HepG2 (cell line): ENCODE results near the gene SLC23A2. TPM values are rescaled to one million over a fixed set of nuclear protein-coding genes. Genes with fewer than 3 reads are reported as not detected.

Experiments
- HOXA9 ChIP-seq: sonication (generic); formaldehyde crosslinking; IDR thresholded peaks from 2 replicates; pipeline ENCODE4 v1.8.1; 2022; ENCODE audit warnings: missing genetic modification reagents, mild to moderate bottlenecking, moderate library complexity, borderline replicate concordance
- MBNL3 ChIP-seq: fragments of 250-450 bp; sonication (Bioruptor Pico); conservative IDR thresholded peaks from 2 replicates; pipeline ENCODE4 v1.8.0; 2022; ENCODE audit warnings: mild to moderate bottlenecking, inconsistent platforms
- NCOA1 ChIP-seq: sonication (generic); formaldehyde crosslinking; IDR thresholded peaks from 2 replicates; pipeline ENCODE4 v1.9.0; 2021; ENCODE audit warnings: missing genetic modification reagents
- NR2F2 ChIP-seq: IDR thresholded peaks from 2 replicates; pipeline ENCODE4 v1.6.1; 2012; ENCODE audit warnings: low read depth, inconsistent platforms, borderline replicate concordance
- NR3C1 ChIP-seq: sonication (generic); formaldehyde crosslinking; IDR thresholded peaks from 2 replicates; pipeline ENCODE4 v1.4.0; 2020; ENCODE audit warnings: missing genetic modification reagents
- SNAPC2 ChIP-seq: sonication (generic); formaldehyde crosslinking; IDR thresholded peaks from 2 replicates; pipeline ENCODE4 v1.8.1; 2022; ENCODE audit warnings: mild to moderate bottlenecking, missing genetic modification reagents
- TARDBP ChIP-seq: sonication (generic); formaldehyde crosslinking; IDR thresholded peaks from 2 replicates; pipeline ENCODE4 v1.8.0; 2022; ENCODE audit warnings: mild to moderate bottlenecking, missing genetic modification reagents
- ZBTB8A ChIP-seq: sonication (generic); formaldehyde crosslinking; IDR thresholded peaks from 2 replicates; pipeline ENCODE4 v1.4.0; 2020; ENCODE audit warnings: mild to moderate bottlenecking, low read depth, missing genetic modification reagents, borderline replicate concordance
- ZNF674 ChIP-seq: sonication (generic); formaldehyde crosslinking; IDR thresholded peaks from 2 replicates; pipeline ENCODE4 v1.5.0; 2020; ENCODE audit warnings: low read depth, mild to moderate bottlenecking, missing genetic modification reagents
- ZNF839 ChIP-seq: sonication (generic); formaldehyde crosslinking; IDR thresholded peaks from 2 replicates; pipeline ENCODE4 v1.4.0; 2020; ENCODE audit warnings: missing genetic modification reagents, mild to moderate bottlenecking, borderline replicate concordance
- polyA plus RNA-seq, 8 experiments: library from polyadenylated mRNA; depleted of rRNA in 3 of 8; stranded (reverse) in 7 of 8; unstranded in 1 of 8; fragments of >200 nt; fragmentation: Illumina TruSeq in 4 of 8; extraction: Trizol in 4 of 8; gene quantifications; 2 replicates each; pipeline versions ENCODE4 v1.2.1 to v1.2.3, GENCODE V29; 2011 to 2016; ENCODE audit warnings: low read depth in 4 of 8, missing spikeins in 1 of 8, mixed read lengths in 1 of 8; ENCODE audit not compliant: insufficient read depth in 1 of 8
- total RNA-seq, 5 experiments: library from RNA; depleted of rRNA; stranded (reverse); fragments of >200 nt; fragmentation: Illumina TruSeq; extraction: Trizol; gene quantifications; 2 replicates each; pipeline ENCODE4 v1.2.3, GENCODE V29; 2016; ENCODE audit warnings: low read depth in 1 of 5
- TF ChIP-seq, protein P1 (sequence below): sonication (generic); formaldehyde crosslinking; IDR thresholded peaks from 2 replicates; pipeline ENCODE4 v1.5.0; 2020; ENCODE audit warnings: mild to moderate bottlenecking, missing genetic modification reagents, borderline replicate concordance
- TF ChIP-seq, protein P2 (sequence below): sonication (generic); formaldehyde crosslinking; IDR thresholded peaks from 2 replicates; pipeline ENCODE4 v1.8.1; 2023; ENCODE audit warnings: missing genetic modification reagents, inconsistent platforms, borderline replicate concordance
- TF ChIP-seq, protein P3 (sequence below): sonication (generic); formaldehyde crosslinking; IDR thresholded peaks from 2 replicates; pipeline ENCODE4 v1.4.0; 2020; ENCODE audit warnings: missing genetic modification reagents
- TF ChIP-seq, protein P4 (sequence below): sonication (generic); formaldehyde crosslinking; IDR thresholded peaks from 2 replicates; pipeline ENCODE4 v1.5.0; 2020; ENCODE audit warnings: mild to moderate bottlenecking, missing genetic modification reagents
- TF ChIP-seq, protein P5 (sequence below): IDR thresholded peaks from 2 replicates; pipeline ENCODE4 v1.6.1; 2016; ENCODE audit warnings: missing genetic modification reagents, missing compliant biosample characterization
- TF ChIP-seq, protein P6 (sequence below): sonication (generic); formaldehyde crosslinking; conservative IDR thresholded peaks from 2 replicates; pipeline ENCODE4 v1.5.0; 2020; ENCODE audit warnings: missing genetic modification reagents

SLC23A2 gene
- total and polyA plus RNA-seq, 2 of the 13 experiments (the other 11 are each of a cell fraction or from before 2014, with no cell fraction given) = 42.2 to 51.2 TPM

DNA sequence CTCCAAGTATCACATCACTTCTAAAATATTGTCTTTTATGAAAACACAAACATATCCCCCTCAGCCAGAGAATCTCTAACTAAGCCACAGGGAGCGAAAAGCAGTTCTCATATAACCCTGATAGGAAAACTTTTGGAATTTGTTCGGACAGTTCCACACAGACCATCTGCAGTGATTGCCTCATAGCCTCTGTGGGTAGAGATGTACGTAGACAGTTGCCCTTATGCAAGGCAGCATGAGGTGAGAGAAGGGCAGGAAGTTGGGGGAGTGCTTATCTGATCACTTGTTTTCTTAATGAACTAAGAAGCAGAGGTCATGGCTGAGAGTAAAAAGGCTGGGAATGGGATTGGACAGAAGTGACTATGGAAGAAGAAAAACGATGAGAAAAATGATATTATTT is 39.6 kb downstream of the SLC23A2 start (continued):
- TF ChIP-seq, protein P1, sequence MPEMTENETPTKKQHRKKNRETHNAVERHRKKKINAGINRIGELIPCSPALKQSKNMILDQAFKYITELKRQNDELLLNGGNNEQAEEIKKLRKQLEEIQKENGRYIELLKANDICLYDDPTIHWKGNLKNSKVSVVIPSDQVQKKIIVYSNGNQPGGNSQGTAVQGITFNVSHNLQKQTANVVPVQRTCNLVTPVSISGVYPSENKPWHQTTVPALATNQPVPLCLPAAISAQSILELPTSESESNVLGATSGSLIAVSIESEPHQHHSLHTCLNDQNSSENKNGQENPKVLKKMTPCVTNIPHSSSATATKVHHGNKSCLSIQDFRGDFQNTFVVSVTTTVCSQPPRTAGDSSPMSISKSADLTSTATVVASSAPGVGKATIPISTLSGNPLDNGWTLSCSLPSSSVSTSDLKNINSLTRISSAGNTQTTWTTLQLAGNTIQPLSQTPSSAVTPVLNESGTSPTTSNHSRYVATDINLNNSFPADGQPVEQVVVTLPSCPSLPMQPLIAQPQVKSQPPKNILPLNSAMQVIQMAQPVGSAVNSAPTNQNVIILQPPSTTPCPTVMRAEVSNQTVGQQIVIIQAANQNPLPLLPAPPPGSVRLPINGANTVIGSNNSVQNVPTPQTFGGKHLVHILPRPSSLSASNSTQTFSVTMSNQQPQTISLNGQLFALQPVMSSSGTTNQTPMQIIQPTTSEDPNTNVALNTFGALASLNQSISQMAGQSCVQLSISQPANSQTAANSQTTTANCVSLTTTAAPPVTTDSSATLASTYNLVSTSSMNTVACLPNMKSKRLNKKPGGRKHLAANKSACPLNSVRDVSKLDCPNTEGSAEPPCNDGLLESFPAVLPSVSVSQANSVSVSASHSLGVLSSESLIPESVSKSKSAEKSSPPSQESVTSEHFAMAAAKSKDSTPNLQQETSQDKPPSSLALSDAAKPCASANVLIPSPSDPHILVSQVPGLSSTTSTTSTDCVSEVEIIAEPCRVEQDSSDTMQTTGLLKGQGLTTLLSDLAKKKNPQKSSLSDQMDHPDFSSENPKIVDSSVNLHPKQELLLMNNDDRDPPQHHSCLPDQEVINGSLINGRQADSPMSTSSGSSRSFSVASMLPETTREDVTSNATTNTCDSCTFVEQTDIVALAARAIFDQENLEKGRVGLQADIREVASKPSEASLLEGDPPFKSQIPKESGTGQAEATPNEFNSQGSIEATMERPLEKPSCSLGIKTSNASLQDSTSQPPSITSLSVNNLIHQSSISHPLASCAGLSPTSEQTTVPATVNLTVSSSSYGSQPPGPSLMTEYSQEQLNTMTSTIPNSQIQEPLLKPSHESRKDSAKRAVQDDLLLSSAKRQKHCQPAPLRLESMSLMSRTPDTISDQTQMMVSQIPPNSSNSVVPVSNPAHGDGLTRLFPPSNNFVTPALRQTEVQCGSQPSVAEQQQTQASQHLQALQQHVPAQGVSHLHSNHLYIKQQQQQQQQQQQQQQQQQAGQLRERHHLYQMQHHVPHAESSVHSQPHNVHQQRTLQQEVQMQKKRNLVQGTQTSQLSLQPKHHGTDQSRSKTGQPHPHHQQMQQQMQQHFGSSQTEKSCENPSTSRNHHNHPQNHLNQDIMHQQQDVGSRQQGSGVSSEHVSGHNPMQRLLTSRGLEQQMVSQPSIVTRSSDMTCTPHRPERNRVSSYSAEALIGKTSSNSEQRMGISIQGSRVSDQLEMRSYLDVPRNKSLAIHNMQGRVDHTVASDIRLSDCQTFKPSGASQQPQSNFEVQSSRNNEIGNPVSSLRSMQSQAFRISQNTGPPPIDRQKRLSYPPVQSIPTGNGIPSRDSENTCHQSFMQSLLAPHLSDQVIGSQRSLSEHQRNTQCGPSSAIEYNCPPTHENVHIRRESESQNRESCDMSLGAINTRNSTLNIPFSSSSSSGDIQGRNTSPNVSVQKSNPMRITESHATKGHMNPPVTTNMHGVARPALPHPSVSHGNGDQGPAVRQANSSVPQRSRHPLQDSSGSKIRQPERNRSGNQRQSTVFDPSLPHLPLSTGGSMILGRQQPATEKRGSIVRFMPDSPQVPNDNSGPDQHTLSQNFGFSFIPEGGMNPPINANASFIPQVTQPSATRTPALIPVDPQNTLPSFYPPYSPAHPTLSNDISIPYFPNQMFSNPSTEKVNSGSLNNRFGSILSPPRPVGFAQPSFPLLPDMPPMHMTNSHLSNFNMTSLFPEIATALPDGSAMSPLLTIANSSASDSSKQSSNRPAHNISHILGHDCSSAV (CRISPR knock-in tag) = no peak
- TF ChIP-seq, protein P2, sequence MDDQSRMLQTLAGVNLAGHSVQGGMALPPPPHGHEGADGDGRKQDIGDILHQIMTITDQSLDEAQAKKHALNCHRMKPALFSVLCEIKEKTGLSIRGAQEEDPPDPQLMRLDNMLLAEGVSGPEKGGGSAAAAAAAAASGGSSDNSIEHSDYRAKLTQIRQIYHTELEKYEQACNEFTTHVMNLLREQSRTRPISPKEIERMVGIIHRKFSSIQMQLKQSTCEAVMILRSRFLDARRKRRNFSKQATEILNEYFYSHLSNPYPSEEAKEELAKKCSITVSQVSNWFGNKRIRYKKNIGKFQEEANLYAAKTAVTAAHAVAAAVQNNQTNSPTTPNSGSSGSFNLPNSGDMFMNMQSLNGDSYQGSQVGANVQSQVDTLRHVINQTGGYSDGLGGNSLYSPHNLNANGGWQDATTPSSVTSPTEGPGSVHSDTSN = no peak
- TF ChIP-seq NR2F2 = peak; percentile 92
- no peak; the same call in 1 of the 2 replicates for TF ChIP-seq ZBTB8A
- TF ChIP-seq, protein P3, sequence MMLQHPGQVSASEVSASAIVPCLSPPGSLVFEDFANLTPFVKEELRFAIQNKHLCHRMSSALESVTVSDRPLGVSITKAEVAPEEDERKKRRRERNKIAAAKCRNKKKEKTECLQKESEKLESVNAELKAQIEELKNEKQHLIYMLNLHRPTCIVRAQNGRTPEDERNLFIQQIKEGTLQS (CRISPR knock-in tag) = peak; percentile 93
- TF ChIP-seq NCOA1 (CRISPR knock-in tag) = no peak
- TF ChIP-seq NR3C1 (CRISPR knock-in tag) = no peak
- TF ChIP-seq TARDBP (CRISPR knock-in tag) = peak; percentile 100
- TF ChIP-seq, protein P4, sequence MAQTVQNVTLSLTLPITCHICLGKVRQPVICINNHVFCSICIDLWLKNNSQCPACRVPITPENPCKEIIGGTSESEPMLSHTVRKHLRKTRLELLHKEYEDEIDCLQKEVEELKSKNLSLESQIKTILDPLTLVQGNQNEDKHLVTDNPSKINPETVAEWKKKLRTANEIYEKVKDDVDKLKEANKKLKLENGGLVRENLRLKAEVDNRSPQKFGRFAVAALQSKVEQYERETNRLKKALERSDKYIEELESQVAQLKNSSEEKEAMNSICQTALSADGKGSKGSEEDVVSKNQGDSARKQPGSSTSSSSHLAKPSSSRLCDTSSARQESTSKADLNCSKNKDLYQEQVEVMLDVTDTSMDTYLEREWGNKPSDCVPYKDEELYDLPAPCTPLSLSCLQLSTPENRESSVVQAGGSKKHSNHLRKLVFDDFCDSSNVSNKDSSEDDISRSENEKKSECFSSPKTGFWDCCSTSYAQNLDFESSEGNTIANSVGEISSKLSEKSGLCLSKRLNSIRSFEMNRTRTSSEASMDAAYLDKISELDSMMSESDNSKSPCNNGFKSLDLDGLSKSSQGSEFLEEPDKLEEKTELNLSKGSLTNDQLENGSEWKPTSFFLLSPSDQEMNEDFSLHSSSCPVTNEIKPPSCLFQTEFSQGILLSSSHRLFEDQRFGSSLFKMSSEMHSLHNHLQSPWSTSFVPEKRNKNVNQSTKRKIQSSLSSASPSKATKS (CRISPR knock-in tag) = peak; percentile 92
- TF ChIP-seq HOXA9 (CRISPR knock-in tag) = no peak
- no peak for TF ChIP-seq MBNL3 (CRISPR knock-in tag)
- TF ChIP-seq, protein P5, sequence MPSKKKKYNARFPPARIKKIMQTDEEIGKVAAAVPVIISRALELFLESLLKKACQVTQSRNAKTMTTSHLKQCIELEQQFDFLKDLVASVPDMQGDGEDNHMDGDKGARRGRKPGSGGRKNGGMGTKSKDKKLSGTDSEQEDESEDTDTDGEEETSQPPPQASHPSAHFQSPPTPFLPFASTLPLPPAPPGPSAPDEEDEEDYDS (CRISPR knock-in tag) = peak; percentile 66; the same call in 1 of the 2 replicates
- TF ChIP-seq ZNF839 = no peak
- TF ChIP-seq, protein P6, sequence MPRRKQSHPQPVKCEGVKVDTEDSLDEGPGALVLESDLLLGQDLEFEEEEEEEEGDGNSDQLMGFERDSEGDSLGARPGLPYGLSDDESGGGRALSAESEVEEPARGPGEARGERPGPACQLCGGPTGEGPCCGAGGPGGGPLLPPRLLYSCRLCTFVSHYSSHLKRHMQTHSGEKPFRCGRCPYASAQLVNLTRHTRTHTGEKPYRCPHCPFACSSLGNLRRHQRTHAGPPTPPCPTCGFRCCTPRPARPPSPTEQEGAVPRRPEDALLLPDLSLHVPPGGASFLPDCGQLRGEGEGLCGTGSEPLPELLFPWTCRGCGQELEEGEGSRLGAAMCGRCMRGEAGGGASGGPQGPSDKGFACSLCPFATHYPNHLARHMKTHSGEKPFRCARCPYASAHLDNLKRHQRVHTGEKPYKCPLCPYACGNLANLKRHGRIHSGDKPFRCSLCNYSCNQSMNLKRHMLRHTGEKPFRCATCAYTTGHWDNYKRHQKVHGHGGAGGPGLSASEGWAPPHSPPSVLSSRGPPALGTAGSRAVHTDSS = no peak
- TF ChIP-seq ZNF674 = no peak
- peak; percentile 93 for TF ChIP-seq SNAPC2 (CRISPR knock-in tag)
